Measurements from ENCODE around the gene GEMIN7. TPM values are rescaled to one million over a fixed set of nuclear protein-coding genes. Genes with fewer than 3 reads are reported as not detected.

GEMIN7 gene
- total RNA-seq, 1 donor from 2014 or later, result 15.9 TPM

GRCh38 chr19:45087531-45087930, 8.5 kb downstream of the GEMIN7 start:
- DNase-seq, result no peak

GRCh38 chr19:45090034-45090433, 11.0 kb downstream of the GEMIN7 start:
- Histone ChIP-seq H3K4me1 (peaks cover 42% of the 10 kb centered on the region), H3K36me3 (peaks cover 21% of the 10 kb centered on the region), H3K9me3 (replicated peaks) (no peaks in the 10 kb centered on the region), H3K4me3 (no peak overlapping the region), H3K27ac (replicated peaks) (no peak overlapping the region), H3K27me3 (ENCODE audit: low read depth) (no peaks in the 10 kb centered on the region)
- TF ChIP-seq CTCF (IDR thresholded peaks at IDR 0.05; ENCODE audit: borderline replicate concordance), result no peak
- intact Hi-C loops (cut with micrococcal nuclease), result no loop called here
- no peak for DNase-seq

More at GRCh38 chr19:45087531-45087930, 8.5 kb downstream of the GEMIN7 start:
- no peak for TF ChIP-seq CTCF (IDR thresholded peaks at IDR 0.05; ENCODE audit: borderline replicate concordance)
- H3K27ac ChIP-seq (replicated peaks), result no peak overlapping the region
- intact Hi-C loops (cut with micrococcal nuclease), result no loop called here
- H3K9me3 ChIP-seq (replicated peaks), result no peaks in the 10 kb centered on the region
- no peaks in the 10 kb centered on the region for H3K27me3 ChIP-seq (ENCODE audit: low read depth)
- no peak overlapping the region for H3K4me3 ChIP-seq
- H3K4me1 ChIP-seq, result peaks cover 18% of the 10 kb centered on the region
- H3K36me3 ChIP-seq, result peaks cover 23% of the 10 kb centered on the region

- Histone ChIP-seq H3K27me3 (ENCODE audit: low read depth) (no peaks in the 10 kb centered on the region), H3K4me1 (peaks cover 48% of the 10 kb centered on the region), H3K4me3 (peak overlapping the region; percentile 100), H3K36me3 (peaks cover 19% of the 10 kb centered on the region), H3K9me3 (replicated peaks) (no peaks in the 10 kb centered on the region), H3K27ac (replicated peaks) (no peak overlapping the region)
- DNase-seq, result no peak
- no peak for TF ChIP-seq CTCF (IDR thresholded peaks at IDR 0.05; ENCODE audit: borderline replicate concordance)
- intact Hi-C loops (cut with micrococcal nuclease), result no loop called here
Observed at GRCh38 chr19:45090606-45091005, 11.5 kb downstream of the GEMIN7 start.

- Histone ChIP-seq H3K4me1 (peaks cover 54% of the 10 kb centered on the region), H3K27ac (replicated peaks) (peak overlapping the region; percentile 93), H3K9me3 (replicated peaks) (no peaks in the 10 kb centered on the region), H3K27me3 (ENCODE audit: low read depth) (no peaks in the 10 kb centered on the region), H3K4me3 (peak overlapping the region; percentile 100), H3K36me3 (peaks cover 19% of the 10 kb centered on the region)
- TF ChIP-seq CTCF (IDR thresholded peaks at IDR 0.05; ENCODE audit: borderline replicate concordance), result no peak
- peak; percentile 98 for DNase-seq
- intact Hi-C loops (cut with micrococcal nuclease), result no loop called here
Observed at GRCh38 chr19:45091031-45091923, 12.2 kb downstream of the GEMIN7 start.

- intact Hi-C loops (cut with micrococcal nuclease), result no loop called here
- Histone ChIP-seq H3K4me1 (peaks cover 72% of the 10 kb centered on the region), H3K9me3 (replicated peaks) (no peaks in the 10 kb centered on the region), H3K36me3 (peaks cover 17% of the 10 kb centered on the region), H3K27ac (replicated peaks) (peak within 1 kb of the TSS; percentile 93), H3K4me3 (peak within 1 kb of the TSS; percentile 100), H3K27me3 (ENCODE audit: low read depth) (no peaks in the 10 kb centered on the region)
- peak; percentile 91 for DNase-seq
- TF ChIP-seq CTCF (IDR thresholded peaks at IDR 0.05; ENCODE audit: borderline replicate concordance), result peak; percentile 64
Observed at GRCh38 chr19:45092747-45093678, 14.0 kb downstream of the GEMIN7 start, which contains the start of gene PPP1R37. Gene PPP1R37, plus strand, starts transcription at chr19:45093179. Its CDS starts 147 bp downstream, at chr19:45093326.

Data from left ventricle myocardium inferior (tissue), 1 donor.